ENCODE results near the gene ANO10.
"Not testable (repeated sequence)": the region's sequence is repeated elsewhere in the genome, so short reads cannot be mapped to it uniquely, and the experiment has no call there.

Gene ANO10

DNA sequence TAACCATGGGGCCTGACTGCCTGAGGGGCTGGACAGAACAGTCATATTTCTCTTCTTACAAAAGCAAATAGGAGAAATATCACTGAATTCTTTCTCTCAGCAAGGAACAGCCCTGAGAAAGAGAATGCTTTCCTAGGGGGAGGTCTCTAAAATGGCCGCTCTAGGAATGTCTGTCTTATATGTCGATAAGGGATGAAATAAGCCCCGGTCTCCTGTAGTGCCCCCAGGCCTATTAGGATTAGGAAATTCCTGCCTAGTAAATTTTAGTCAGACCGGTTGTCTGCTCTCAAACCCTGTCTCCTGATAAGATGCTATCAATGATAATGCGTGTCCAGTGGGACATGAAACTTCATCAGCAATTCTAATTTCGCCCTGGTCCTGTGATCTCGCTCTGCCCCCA lies 103.3 kb downstream of the ANO10 start:
- not testable (repeated sequence) for DNase-seq (ENCODE audit: low spot score)

DNA sequence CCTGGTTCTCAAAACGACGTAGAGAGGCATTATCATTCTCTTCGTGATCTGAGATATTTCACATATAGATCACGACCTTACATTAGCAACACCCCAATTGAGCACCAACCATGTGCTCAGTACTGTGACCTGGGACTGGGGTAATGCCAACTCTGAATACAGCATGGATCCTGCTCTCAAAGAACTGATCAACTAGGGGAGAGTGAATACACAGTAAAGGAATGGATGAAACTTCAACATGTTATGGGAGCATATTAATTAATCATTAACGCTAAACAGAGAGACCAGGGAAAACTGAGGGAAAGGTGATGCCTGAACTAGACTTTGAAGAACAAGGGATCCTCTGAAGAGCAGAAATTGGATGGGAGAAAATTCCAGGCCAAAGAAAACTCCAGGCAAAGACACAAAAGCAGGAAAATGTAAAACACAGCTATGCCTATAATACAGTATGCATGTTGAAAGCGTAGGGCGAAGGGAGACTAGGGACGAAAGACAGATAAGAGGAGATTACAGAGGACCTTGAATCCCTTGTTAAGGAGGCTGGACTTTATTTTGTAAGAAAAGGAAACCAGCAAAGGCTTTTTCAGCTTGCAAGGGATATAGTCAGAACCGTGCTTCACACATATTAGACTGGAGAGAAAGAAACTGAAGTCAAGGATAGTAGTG lies 105.7 kb downstream of the ANO10 start:
- no peak for DNase-seq (ENCODE audit: low spot score)

DNA sequence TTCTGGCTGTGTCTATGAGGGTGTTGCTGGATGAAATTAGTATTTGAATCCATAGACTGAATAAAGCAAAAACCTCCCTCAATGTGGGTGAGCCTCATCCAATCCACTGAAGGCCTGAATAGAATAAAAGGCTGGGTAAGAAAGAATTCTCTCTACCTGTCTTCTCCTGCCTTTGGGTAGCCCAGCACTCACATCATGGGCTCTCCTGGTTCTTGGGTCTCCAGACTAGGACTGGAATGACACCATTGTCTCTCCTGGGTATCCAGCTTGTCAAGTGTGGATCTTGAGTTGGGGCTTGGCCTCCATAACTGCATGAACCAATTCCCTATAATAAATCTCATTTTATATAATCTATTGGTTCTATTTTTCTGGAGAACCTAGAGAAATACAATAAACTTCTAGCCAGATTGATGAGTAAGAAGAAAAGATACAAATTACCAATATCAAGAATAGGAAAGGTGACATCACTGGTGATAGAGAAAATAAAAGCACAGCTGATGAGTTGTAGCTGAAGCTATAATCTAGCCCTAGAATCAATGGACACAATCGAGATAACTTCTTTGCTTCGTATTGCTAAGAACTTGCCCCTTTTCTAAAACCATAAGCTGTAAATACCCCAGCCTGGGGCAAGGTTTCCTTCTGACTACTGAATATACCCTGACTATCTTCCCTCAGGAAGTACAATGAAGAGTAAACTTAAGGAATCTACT lies 106.4 kb downstream of the ANO10 start:
- DNase-seq (ENCODE audit: low spot score), result no peak

DNA sequence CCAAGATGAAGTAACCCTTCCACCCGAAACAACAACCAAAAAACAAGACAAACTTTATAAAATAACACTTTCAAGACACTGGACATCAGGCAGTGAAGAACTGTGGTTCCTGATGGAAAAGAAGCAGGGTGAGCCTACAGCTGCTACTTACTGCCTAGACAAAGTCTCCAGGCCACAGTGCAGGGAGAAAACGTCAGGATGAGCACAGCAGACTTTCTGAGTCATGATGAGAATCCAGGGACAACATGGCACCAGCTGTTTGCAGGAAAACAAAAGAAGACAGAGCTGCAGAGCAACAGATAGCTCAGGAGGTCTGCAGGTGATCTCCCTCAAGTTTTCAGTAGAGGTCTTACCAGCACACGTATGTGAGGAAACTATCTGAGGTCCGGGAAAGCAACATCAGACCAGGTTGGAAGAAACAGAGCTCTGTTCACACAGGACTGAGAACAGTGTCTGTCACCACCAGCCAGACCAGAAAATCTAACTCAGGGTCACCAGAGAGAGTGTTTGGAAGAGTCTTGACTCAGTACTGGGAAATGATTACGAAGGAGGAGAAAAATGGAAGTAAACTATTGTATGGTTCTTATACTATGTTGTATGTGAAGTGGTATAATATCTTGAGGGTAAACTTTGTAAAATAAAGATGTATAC lies 108.9 kb downstream of the ANO10 start:
- DNase-seq (ENCODE audit: low spot score), result no peak

DNA sequence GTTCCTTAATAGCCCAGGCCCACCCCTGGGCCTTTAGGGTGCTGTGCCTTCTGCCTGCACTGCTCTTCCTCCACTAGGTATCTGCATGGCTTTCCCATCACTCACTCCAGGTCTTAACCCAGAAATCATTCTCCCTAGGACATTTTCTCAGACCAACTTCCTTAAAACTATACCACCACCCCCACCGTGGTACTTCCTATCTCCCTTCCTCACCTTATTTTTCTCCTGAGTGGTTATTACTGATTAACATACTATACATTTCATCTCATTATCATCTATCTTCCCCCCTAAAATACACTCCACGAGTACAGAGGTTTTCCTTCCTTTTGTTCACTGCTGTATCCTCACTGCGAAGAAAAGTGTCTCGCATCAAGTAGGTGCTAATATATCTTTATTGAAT lies 115.2 kb downstream of the ANO10 start:
- DNase-seq (ENCODE audit: low spot score), result no peak

DNA sequence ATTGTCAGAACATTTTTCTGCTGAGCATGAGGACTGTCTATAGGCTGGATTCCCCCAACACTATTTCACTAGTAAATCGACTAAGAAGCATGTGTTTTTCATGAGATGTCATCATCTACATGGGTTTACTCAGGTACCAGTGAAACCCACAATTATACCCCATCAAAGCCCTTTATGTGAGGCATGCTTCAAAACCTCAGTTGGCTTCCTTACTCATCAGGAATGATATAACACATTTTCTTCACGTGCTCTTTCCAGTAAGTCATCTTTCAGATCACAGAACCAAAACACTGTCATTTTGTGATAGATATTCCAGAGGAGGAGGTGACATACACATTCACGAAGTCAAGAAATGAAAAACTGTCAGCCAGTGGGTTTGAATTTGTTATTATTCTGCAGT lies 116.5 kb downstream of the ANO10 start:
- no peak for DNase-seq (ENCODE audit: low spot score)

DNA sequence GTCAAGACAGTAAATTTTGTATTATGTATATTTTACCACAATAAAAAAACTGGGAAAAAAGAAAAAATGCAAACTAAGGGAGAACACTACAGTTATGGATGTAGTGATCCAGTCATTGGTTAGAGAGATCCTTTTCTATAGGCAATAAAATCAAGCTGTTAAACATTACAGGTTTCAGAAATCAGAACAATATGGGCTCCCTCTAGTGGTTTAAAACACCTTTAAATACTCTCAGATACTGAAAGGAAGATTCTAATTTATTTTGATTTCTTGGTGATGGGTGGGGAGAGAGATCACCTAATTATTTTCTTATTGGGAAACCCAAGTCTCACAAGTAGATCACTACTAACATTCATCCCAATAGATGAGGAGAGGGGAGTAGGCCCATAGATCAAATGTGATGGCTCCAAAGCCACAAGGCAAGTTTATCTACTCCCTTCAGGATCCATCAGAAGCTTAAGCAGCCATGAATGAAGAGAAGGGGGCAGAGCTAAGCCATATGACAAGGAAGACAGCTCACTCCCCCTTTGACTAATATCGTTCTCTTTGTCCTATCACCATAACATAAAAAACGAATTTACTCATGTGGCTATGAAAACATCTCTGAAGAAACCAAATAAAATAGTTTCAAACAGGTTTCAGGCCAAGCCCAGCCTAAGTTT lies 118.6 kb downstream of the ANO10 start:
- DNase-seq (ENCODE audit: low spot score), result peak; percentile 43

DNA sequence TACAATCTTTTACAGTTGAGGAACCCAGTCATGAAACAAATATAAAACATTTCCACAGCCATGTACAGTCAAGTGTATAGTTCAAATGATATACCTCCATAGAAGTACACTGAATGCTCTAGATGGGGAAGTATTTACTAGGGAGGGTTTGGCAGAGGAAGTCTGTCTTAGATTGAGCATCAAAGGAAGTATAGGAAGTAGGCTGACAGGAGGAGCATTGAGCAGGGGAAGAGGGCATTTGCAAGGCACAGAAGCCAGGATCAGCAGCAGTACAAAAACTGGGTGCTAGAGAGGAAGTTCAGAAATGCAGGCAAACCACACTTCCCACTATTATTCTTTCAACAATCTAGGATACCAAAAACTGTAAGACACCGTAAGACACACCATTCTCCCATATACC lies 122.6 kb downstream of the ANO10 start:
- DNase-seq (ENCODE audit: low spot score), result no peak

DNA sequence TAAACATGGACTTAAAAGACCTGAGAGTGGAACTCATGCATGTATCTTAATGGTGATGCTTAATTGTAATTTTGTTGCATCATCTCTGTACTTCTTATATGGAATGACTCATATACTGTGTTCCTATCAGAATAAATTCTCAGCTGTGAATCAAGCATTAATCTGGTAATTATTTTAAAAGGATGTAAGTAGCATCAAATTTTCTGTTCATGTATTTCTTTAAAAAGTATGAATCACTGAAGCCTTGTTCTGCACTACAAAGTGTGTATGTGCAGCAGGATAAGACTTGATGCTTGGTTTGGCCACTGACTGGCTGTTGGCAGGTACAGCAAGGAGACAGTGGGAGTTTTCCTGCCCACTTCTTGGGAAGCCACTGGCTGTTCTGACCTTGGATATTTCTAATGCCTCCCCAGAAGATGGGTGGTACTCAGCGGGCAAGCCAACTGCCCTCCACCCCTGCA lies 123.9 kb downstream of the ANO10 start:
- DNase-seq (ENCODE audit: low spot score), result no peak

DNA sequence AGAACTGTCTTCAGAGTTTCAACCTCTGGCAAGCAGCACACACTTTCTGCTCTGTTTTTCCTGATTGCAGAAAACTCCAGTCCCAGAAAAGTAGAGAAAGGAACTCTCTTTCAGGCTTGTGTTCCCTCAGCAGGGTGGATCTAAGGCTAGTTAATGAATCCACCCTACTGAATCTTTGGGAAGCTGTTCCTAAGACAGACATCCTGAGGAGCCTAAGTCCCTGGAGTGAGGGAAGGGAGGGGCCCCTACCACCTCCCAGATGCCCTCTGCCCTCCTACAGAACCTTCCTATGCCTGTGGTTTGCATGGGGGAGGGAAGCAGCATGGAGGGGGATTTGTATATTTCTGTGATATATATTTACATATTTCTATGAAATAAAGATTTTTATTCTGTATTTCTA lies 124.4 kb downstream of the ANO10 start:
- DNase-seq (ENCODE audit: low spot score), result no peak

DNA sequence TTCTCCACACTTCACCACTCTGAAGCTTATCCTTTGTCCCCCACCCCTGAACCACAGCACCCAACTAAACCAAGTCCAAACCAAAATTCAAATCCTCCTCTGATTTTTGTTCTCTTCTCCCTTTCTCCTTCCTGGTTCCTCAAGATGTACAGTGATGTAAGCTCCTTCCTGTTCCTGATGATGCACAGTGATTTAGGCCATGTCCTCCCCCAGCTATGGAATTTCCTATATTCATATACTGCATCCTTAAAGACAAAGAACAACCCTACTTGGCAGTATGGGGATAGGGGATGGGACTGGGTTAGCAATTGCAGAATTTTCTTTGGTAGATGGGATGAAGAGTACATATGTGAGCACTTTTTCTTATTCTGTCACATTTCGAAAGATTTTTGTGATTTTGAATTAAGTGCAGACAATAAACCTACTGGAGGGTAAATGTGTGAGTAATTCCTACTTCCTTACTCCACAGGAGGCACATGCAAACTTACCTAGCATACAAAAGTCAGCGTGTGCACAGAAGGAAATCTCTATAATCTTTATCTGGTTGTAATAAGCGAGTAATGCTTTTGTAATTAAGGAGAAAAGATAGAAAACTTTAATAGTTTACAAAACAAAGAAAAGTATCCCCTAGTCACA lies 125.0 kb downstream of the ANO10 start:
- no peak for DNase-seq (ENCODE audit: low spot score)

DNA sequence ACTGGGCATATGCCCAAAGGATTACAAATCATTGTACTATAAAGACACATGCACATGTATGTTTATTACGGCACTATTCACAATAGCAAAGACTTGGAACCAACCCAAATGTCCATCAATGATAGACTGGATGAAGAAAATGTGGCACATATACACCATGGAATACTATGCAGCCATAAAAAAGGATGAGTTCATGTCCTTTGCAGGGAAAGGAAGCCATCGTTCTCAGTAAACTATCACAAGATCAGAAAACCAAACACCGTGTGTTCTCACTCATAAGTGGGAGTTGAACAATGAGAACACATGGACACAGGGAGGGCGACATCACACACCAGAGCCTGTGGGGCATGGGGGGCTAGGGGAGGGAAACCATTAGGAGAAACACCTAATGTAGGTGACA lies 128.9 kb downstream of the ANO10 start:
- DNase-seq (ENCODE audit: low spot score), result not testable (repeated sequence)

DNA sequence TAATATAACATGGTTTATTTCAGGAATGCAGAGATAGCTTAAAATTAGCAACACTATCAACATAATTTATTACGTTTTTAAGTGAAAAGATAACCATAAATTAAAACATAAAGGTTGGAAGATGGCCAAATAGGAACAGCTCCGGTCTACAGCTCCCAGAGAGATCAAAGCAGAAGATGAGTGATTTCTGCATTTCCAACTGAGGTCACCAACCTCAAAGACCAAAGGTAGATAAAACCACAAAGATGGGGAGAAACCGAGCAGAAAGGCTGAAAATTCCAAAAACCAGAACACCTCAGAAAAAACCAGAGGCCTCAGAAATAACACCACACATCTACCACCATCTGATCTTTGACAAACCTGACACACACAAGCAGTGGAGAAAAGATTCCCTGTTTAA lies 130.0 kb downstream of the ANO10 start:
- not testable (repeated sequence) for DNase-seq (ENCODE audit: low spot score)

DNA sequence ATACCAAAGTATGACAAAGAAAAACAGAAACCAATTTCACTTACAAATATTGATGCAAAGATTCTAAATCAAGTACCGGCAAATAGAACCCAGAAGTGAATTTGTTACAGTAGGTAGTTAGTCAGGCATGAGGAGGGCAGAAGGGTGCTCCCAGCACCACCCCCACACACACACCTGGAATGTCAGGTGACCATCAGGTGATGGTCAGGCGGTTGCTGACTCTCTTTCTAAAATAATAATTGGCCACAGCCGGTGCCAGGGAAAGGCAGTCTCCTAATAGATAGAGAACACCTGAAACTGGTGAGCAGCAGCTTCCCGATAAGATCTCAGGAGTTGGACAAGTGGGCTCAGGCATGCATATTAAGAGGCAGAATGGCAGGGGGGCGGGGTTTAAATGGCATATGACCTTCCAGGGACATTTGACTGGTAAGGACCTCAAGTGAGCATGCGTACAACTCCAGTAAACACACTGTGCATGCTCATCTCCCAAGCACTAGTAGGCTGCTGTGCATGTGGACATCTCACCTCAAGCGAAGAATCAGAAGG lies 131.1 kb downstream of the ANO10 start:
- DNase-seq (ENCODE audit: low spot score), result no peak

DNA sequence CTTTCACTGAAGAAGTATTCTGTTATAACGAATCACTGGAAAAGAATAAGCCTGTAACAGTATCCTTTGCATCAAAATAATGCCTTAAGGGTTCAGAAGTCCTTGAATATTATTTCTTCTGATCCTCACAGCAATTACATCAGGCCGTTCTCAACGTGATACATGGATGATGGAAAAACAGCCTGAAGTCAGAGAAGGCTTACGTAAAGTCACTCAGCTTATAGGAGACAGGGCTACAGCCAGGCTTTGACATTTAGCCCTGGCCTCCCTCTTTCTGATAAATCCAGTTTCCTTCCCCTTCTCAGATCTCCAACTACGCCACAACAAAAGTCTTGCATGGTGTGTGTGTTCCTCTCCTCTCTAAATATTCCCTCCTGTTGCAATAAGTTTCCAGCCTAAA lies 131.9 kb downstream of the ANO10 start:
- no peak for DNase-seq (ENCODE audit: low spot score)

DNA sequence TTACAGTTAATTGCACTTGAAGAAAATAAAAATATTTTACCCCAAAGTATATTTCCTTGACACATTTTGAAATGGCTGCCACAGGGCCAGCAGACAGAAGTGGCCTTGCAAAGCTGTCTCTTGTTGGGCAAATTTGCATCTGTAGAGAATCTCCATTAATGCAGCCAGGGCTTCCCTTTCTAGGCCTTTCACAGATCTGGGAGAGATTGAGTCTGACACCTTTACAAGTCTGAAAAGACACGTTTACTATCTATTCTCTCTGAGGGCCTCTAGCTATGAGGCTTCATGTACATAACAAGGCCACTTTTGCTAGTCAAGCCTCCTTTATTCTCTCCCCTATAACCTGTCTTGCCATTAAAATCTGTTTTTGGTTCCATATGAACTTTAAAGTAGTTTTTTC lies 135.9 kb downstream of the ANO10 start:
- no peak for DNase-seq (ENCODE audit: low spot score)

DNA sequence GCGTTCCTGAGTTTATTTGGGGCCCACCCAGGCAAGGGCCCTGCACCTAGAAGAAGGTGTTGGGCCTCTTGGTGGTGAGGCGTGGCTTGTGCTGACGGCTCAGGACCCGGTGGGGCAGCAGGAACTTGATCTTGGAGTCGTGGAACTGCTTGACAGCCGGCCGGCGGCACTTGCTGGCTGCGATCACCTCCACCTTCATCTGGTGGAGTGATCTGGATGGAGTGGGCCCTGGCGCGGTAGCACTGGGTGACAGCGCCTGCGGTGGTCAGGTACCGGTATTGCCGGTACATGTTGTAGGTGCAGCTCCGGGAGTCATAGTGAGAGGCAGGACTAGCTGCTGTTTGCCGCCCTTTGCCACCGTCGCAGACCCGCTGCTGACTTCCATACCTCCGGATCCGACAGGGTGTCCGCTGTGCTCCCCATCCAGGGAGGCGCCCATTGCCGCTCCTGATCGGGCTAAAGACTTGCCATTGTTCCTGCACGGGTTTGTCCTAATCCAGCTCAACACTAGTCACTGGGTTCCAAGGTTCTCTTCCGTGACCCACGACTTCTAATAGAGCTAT lies 136.8 kb downstream of the ANO10 start:
- DNase-seq (ENCODE audit: low spot score), result no peak

DNA sequence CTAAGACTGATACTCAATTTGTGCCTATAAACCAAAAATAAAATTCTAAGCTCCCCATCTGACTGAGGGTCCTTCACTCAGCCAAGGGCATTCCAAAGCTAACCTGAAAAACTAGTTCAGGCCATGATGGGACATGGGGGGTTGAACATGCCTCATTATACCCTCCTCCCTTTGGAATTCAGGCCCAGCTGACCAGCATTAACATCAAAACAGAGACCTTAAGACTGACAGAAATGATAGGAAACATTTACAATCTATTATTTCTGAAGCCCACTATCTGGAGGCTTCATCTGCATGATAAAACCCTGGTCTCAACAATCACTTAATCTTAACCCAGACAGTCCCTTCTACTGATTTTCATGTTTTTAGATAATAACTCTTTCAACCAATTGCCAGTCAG lies 140.4 kb downstream of the ANO10 start:
- no peak for DNase-seq (ENCODE audit: low spot score)

DNA sequence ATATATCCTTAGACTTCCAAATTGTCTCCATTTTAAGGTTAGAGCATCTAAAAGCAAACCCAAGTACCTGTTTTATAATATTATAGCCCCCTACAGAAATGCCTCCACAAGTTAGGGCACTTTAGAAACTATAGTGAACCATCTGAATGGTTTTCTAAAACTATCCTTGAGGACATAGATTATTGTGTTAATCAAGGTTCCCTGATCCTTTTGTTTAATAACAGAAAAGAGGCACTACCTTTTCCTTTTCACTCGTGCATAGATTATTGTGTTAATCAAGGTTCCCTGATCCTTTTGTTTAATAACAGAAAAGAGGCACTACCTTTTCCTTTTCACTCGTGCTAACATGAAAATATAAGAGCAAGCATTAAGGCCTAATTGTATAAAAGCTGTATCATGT lies 143.0 kb downstream of the ANO10 start:
- not testable (repeated sequence) for DNase-seq (ENCODE audit: low spot score)

DNA sequence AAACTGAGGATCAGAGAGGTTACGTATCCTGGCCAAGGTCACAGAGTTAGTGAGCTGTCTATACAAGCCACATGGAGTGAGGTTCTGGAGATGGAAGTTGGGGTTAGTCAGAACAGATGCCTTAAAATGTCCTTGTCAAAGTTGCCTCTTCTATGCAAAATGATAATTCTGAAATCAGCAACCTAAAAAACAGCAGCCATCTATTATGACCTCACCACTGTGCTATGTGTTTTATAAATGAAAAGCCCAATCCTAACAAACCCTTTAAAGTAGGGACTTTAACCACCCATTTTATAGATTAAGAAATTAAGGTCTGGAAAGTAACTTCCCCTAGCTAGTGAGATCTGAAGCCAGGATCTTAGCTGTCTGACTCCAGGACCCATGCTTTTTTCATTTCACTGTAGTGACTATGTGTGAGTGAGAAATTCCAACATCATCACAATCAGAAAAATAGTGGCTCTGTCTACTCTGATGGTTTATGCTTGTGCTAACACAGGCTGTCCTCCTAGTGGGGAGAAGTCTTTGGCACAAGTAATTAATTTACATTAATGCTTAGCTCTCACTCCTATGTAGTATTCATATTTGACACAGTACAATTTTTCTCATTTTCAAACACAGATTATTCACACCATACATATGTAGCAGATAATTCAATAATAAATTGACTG lies 143.6 kb downstream of the ANO10 start:
- DNase-seq (ENCODE audit: low spot score), result no peak

DNA sequence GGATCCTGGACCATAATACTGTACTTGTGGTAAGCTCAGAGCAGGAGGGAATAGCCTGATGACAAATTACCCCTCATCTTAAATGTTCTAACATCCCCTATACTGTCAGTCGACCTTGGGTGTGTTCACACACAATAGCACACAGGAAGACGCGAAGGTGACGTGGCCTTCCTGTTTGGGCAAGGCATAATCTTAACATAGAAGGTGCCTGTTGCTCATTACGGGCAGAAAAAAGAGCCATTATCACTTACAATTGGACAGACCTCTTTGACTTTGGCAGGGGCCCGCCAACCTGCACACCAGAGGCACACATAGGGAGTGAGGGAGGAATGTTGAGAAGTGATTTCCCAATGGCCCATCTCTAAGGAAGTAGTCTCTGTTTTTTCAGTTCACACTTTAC lies 144.2 kb downstream of the ANO10 start:
- DNase-seq (ENCODE audit: low spot score), result no peak
